HG02981 (cell line): ENCODE results near the gene FAAP20.

ENCODE experiments used
- ATAC-seq: cut with Tn5 transposase; IDR thresholded peaks from one replicate; pipeline ENCODE4 v1.9.1; 2021; ENCODE audit warnings: mild to moderate bottlenecking, moderate library complexity; ENCODE audit not compliant: unreplicated experiment

The FAAP20 gene

DNA sequence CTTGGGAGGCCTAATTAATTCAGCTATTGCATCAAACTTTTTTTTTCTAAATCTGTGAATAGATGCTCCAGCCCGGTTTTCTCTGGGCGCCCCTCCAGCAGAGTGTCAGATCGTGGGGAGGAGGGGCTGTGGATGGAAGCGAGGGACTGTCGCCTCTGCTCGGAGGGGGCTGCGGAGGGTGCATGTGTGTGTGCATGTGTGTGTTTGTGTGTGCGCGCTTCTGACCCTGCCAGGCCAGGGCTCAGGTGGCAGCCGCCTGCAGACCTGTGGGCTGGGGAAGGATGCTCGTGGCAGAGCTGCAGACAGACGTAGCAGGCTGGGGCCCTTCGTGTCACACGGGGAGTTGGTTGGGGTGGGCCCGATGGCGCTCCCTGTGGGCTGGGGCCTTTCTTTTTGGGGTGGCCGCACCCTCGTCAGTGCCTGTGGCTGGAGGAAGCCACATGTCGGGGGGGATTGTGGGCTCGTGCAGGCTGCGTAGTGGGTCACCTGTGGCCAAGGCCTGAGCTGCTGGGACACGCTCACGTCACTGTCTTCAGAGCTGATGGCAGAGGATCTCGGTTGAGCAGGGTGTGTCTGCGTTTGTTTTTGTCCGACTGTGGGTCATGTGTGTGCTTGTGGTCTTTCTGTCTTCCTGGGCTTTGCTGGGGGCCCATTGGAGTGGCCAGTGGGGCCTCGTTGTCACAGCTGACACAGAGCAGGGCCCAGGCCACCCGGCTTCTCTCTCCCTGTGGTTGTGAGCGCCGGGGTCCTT, 36.4 kb upstream of the FAAP20 start:
- ATAC-seq: no peak

DNA sequence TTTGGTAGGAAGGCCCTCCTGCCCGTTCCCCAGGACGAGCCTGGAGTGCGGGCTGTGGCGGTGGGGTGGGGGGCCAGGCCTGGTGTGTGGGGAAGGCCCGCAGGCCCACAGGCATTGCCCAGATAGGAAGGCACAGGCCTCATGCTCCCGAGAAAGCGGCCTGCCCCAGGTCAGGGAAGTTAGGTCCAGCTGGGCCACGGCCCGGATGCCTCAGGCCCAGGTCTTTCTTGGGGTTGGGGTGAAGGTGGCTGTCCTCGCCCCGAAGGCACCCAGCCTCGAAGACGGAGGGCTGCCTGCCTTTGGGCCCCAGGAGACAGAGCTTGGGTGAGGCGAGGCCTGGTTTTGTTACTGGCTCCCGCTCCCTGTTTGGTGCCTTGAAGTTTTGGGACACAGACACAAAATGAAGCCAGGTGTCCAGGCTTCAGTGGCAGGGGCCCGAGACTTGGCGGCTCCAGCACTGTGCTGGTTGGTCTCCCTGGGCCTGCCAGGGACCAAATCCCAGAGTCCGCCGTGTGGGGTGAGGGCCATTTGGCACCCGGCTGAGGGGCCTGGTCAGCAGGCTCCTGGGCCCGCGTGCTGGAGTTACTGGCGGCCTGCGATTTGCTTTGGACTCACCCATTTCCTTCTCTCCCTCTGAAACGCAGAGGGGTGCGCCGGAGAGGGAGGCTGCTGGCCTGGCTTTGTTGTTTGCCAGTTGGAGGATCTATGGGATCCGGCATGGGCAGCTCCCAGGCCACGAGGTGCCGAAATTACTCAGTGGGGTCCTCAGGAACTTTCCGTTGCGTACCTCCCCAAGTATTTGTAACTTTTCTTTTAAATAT, 35.5 kb upstream of the FAAP20 start:
- no peak for ATAC-seq

DNA sequence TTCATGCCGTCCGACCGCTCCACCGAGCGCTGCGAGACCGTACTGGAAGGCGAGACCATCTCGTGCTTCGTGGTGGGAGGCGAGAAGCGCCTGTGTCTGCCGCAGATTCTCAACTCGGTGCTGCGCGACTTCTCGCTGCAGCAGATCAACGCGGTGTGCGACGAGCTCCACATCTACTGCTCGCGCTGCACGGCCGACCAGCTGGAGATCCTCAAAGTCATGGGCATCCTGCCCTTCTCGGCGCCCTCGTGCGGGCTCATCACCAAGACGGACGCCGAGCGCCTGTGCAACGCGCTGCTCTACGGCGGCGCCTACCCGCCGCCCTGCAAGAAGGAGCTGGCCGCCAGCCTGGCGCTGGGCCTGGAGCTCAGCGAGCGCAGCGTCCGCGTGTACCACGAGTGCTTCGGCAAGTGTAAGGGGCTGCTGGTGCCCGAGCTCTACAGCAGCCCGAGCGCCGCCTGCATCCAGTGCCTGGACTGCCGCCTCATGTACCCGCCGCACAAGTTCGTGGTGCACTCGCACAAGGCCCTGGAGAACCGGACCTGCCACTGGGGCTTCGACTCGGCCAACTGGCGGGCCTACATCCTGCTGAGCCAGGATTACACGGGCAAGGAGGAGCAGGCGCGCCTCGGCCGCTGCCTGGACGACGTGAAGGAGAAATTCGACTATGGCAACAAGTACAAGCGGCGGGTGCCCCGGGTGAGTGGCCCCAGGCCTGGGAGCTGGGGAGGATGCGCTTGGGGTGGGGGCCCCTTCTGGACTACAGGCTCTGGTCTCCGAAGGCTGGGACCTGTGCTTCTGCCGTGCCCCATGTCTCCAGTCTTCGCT, 34.7 kb upstream of the FAAP20 start:
- no peak for ATAC-seq

DNA sequence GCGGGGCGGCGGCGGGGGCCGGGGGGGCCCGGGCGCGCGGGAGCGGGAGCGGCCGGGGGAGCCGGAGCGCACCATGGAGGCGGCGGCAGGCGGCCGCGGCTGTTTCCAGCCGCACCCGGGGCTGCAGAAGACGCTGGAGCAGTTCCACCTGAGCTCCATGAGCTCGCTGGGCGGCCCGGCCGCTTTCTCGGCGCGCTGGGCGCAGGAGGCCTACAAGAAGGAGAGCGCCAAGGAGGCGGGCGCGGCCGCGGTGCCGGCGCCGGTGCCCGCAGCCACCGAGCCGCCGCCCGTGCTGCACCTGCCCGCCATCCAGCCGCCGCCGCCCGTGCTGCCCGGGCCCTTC, 34.1 kb upstream of the FAAP20 start:
- ATAC-seq: no peak

DNA sequence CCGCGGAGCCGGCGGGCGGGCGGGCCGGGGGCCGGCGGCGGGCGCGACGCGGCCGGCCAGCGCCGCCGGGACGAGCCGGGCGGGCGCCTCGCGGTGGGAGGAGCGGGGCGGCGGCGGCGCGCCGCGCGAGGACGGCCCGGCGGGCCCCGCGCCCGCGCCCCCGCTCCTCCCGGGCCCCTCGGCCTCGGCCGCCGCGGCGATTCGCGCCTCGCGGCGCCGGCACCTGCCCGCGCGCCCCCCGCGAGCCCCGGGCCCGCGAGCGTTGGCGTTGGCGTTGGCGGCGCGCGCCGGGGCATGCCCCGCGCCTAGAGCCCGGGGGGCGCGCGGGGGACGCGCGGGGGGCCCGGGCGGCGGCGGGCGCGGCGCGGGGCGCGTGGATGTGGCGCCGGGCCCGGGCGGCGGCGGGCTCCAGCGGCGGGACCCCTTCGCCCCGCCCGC, 33.6 kb upstream of the FAAP20 start, which contains the start of gene SKI:
Gene SKI, plus strand, starts transcription at position 163 of the 438 bp plus-strand sequence. CDS start 448 bp downstream, outside the sequence.
- peak; percentile 1 for ATAC-seq

DNA sequence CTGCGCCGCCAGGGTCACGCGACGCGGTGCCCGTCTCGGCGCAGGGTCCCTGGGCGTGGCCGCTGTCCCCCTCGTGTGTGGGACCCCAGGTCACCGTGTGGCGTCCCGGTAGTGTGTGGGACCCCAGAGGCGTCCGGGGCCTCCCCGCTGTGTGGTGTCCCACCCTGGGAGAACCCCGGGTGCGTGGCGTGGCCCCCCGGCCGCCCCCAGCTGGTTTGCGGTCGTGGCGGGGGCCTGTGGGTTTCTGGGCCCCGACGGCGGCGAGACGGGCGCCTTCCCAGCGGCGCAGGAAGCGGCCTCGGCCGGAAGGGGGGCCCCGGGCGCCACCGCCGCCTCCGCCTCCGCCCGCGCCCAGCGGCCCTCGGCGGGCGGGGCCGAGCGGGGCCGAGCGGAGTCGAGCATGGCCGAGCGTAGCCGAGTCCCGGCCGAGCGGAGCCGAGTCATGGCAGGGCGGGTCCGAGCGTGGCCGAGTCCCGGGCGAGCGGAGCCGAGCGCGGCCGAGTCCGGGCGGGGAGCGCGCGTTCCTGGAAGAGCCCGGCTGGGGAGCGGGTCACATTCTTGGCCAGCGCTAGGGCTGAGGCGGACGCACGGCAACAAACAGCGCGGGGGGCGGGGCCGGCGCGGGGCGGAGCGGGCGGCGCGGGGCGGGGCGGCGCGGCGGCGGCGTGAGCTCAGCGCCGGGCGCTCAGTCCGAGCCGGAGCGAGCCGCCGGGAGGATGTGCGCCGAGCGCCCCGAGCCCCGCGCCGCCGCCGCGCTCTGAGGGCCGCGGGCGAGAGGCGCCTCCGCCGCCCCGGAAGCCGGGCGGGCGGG, 33.0 kb upstream of the FAAP20 start:
- peak; percentile 85 for ATAC-seq

DNA sequence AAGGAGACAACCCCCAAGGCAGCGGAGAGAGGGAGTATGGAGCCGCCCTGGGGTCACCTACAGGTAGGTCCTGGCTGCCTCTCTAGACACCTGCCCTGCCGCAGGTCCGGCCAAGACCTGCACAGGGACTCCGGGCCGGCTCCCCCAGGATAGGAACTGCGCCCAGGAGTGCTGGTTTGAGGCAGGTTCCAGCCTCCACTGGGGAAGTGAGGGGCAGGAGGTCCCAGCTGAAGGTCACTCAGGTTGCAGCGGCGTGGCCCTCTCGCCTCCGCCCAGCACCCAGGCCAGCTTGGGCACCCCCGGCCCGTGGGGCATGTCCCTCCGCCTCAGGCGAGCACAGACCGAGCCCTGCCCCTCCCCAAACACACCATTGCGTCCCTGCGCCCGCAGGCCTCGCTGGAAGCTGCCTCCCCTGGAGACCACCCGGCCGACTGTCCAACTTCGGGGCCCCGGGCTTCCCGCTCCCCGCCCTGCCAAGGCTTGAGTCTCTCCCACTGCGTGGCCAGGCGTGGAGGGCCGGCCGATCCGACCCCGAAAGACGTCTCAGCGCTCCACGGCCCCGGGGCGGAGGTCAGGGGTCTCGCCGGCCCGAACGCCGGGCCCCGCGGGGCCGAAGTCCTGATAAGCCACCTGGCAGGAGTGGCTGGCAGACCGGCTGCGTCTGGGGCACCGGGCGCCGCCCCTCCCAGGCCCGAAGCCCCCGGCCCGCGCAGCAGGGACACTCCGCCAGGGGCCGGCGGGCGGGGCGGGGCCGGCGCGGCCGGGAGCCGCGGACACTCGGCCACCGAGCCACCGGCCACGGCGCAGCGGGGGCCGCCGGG, 32.2 kb upstream of the FAAP20 start:
- ATAC-seq: no peak

DNA sequence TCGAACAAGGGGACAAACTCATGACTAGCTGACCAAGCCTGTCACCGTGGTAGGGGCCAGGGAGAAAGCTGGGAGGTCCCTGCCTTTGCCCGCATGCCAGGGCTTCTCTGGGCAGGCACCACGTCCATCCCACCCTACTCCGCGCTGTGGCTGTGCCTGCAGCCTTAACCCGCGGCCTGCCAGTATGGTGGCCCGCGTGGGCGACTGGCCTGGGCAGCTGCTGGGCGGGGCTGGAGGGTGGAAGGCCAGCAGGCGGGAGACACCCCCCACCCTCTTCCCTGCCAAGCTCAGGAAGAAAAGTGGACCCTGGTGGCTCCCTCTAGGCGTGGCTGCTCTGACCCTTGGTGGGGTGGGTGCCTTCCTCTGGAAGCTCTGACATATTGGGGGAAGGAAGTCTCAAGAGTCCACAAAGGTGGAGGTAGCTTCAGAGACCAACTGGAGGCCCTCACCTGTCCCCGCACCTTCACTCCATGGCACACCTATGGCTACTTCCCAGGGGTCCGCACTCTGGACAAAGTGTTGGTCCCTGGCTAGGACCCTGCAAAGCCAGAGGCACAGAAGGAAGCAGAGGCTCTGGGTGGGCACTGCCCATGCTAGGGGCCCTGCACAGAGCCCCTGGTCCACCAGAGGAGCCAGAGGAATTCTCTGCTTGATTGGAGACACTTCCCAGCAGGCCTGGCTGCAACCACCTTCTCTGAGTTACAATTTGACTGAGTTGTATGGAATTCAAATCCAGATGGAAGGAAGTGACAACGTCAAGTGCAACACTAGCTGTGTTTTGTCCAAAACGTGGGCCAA, 30.3 kb upstream of the FAAP20 start:
- ATAC-seq: no peak

DNA sequence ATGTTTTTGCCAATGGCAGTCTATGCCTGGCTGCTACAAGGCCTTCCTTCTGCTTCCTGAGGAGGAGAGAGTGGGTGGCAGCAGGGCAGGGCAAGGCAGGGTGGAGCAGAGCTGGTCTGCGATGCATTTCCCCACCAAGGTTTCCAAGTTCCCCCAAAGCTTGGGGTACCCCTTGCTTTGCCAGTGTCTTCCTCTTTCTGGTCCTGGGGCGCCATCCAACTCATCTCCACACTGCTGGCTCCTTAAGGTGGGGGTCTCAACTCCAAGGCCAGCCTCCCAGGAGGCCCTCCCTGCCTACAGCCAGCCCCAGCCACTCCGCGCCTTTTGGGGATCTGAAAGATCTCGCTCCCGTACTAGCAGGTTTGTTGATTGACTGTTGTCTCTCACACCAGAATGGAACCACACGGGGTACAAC, 29.6 kb upstream of the FAAP20 start:
- ATAC-seq: no peak

DNA sequence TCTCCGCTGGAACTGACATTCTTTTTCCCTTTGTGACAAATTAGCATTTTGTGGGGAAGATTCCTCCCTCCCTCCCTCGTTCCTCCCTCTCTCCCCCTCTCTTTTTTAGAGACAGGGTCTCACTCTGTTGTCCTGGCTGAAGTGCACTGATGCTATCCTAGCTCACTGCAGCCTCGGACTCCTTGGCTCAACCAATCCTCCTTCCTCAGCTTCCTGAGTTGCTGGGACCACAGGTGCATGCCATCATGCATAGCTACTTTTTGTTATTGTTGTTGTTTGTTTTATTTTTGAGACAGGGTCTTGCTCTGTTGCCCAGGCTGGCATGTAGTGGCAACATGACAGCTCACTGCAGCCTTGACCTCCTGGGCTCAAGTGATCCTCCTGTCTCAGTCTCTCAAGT, 26.7 kb upstream of the FAAP20 start:
- ATAC-seq: no peak

DNA sequence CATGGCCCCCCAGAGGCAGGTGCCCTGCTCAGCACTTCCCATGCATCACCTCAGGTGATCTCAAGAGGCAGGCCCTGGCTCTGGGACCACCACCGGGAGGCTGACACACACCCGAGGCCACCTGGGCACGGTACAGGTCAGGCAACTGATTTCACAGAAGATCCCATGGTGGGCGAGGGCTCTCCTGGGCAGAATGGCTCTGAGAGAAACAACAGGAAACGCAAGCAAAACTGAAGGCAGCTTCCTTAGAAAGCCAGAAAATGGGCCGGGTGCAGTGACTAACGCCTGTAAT, 22.1 kb upstream of the FAAP20 start:
- ATAC-seq: no peak

DNA sequence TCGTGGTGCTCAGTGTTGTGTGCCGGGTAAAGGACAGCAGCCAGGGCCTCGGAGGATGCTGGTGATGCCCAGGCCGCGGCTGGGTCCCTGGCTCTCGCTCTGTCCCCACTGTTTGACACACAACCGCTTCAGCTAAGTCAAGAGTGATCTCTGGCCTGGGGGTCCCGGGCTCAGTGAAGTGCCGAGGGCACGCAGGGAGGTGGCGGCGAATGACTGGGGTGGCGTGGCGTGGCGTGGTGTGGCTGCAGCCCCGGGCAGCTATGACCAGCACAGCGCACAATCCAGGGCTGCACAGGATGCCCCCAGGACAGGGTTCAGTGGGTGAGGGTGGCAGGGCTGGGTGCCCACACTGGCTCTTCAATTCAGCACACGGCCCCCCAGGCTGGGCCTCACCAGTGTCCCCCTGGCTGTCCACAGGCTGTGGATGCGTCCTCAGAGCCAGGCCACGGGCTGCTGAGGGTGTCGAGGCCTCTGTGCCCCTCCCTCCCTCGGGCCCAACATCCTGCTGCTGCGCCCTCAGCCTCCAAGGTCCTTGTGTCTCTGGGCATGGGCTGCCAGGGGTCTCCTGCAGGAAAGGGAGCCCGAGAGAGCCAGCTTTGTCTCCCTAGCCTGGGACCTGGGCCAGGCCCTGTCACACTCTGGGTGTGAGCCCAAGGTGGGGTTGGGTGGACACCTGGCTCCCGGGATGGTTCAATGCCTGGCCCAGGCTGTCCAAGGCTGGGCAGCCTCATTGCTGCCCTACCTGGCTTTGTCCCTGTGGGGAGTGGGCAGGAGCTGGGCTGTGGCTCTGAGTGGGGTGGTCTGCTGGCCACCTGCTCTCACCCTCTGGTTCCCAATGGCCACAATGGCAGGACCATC, 21.6 kb upstream of the FAAP20 start:
- no peak for ATAC-seq

DNA sequence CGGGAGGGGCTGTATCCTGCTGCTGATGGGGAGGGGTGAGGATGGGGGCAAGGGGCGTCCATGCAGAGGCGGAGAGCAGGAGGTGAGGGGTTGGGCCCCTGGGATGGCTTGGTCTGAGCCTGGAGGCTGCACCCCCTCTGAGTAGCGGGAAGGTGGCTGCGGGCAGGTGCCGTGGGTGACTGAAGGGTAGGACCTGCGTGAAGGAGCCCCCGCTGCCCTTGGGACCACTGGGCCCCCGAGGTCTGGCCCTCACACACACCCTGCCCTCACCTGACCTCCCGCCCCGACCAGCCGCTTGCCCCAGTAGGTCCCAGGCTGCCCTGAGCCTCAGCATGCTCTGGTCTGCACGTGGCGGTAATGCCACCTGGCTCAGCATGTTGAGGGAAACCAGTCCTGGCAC, 20.8 kb upstream of the FAAP20 start:
- ATAC-seq: no peak

DNA sequence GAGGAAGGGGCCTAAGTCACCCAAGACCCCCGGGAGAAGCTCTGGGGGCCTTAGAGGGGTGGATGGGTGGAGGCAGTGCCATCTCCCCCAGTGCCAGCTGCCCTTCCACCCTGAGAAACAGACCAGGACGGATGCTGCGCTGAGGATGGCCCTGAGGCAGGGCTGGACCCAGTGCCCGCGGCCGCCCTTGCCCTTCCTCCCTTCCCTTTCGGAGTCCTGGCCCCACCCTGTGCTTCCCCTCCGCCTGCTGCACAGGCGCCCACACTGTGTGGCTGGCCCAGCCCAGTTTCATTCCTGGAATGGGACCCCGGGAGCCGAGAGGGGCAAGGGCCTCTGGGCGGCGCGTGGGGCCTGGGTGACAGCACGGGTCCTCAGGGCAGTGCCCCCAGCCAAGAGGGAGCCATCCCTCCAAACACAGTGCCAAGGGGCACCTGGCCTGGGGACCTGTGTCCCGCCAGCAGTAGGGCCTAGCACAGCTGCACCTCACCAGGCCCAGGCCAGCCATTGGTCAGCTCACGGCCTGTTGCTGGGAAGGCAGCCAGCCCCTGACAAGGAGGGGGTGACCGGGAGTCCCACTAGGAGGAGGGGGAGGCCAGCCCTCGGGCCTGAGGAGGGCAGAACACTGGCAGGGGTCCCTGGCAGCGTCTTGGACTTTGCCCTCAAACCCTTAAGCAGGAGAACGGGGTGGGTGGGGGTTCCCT, 20.1 kb upstream of the FAAP20 start:
- no peak for ATAC-seq

DNA sequence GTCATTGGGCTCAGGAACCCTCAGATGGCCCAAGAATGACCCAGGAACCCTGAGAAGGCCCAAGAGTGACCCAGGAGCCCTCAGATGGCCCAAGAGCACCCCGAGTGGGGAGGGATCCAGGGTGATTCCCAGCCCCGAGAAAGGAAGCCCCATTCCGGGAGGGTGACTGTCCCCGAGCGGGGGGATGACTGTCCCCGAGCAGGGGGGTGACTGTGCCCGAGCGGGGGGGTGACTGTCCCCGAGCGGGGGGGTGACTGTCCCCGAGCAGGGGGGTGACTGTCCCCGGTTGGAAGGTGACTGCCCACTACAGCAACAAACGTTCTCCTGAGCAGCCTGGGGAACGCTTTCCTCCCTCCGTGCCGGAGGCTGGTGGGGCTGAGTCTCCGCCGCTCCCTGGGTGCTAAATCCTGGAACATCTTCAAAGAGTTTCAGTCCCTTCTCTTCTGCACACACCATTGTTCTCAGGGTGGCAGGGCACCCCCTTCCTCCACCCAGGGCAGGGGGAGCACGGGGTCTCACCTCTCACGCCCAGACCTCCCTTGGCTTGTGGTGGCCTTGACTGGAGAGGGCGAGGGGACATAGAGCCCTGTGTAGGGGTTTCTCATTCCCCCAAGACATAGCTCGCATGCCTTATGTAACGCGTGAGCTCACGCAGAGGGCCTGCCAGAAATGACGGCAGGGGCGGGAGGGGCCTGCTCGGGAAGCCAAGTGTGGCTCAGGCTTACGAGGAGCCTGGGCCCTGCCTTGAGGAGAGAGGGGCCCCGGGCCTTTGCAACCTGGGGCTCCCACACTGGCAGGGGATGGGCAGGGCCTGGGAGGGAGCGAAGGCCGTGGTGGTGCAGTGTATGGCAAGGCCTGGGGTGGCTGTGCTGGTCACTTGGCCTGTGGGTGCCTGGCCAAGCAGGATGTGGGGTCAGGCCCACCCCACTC, 19.3 kb upstream of the FAAP20 start:
- no peak for ATAC-seq
